CD4-positive, alpha-beta T cell treated with Interleukin-17A for 1 hour (primary cell): ENCODE data around the gene RACGAP1.

Experiments used
- DNase-seq: peaks from one replicate; pipeline ENCODE4 v3.0.0-alpha.2; 2020

RACGAP1 gene, protein sequence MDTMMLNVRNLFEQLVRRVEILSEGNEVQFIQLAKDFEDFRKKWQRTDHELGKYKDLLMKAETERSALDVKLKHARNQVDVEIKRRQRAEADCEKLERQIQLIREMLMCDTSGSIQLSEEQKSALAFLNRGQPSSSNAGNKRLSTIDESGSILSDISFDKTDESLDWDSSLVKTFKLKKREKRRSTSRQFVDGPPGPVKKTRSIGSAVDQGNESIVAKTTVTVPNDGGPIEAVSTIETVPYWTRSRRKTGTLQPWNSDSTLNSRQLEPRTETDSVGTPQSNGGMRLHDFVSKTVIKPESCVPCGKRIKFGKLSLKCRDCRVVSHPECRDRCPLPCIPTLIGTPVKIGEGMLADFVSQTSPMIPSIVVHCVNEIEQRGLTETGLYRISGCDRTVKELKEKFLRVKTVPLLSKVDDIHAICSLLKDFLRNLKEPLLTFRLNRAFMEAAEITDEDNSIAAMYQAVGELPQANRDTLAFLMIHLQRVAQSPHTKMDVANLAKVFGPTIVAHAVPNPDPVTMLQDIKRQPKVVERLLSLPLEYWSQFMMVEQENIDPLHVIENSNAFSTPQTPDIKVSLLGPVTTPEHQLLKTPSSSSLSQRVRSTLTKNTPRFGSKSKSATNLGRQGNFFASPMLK

GRCh38 chr12:50025187-50026059 is at the start of gene RACGAP1:
RACGAP1 (minus strand) TSS chr12:50025494; CDS start chr12:50016715, 8,779 bp downstream.
- peak; percentile 99 for DNase-seq

GRCh38 chr12:50073712-50074111 is 48.4 kb upstream of the RACGAP1 start:
- DNase-seq = no peak

DNA sequence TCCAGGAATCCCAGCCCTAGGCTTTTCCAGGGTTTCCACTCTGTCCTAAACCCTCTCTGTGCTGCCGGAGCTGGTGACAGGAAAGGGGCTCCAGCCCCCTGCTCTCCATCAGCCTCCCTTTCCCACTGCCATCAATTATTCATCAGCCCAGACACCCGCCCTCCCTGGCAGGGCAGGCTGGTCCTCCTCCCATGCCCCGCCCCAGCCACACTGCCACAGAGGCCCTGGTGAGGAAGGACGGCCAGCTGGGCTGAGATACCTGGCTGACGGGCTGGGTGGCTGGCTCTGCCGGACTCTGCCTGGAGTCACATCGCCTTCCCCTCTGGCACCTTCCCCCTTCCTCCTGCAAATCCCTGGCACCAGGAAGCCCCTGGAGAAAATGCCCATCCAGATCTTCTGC is 47.9 kb upstream of the RACGAP1 start:
- no peak for DNase-seq

- DNase-seq = no peak
These were observed 47.1 kb upstream of the RACGAP1 start for GRCh38 chr12:50072198-50072907.

GRCh38 chr12:50070314-50071060 is 45.2 kb upstream of the RACGAP1 start:
- DNase-seq = peak; percentile 66

- DNase-seq = no peak
These were observed 44.2 kb upstream of the RACGAP1 start for GRCh38 chr12:50069539-50069938.

DNA sequence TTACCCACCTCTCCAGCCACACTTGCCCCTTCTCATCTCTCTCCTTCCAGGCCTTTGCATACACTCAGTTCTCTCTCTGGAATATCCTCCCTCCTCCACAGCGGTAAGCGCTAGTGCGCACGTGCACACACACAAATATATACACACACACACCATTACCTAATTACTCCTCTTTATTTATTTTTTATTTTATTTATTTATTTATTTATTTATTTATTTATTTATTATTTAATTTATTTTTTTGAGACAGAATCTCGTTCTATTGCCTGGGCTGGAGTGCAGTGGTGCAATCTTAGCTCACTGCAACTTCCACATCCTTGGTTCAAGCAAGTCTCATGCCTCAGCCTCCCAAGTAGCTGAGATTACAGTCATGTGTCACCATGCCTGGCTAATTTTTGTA is 43.8 kb upstream of the RACGAP1 start:
- no peak for DNase-seq

- no peak for DNase-seq
These were observed 41.1 kb upstream of the RACGAP1 start for GRCh38 chr12:50066402-50066801.

GRCh38 chr12:50065726-50066310 is 40.5 kb upstream of the RACGAP1 start:
- no peak for DNase-seq

- no peak for DNase-seq
These were observed 37.6 kb upstream of the RACGAP1 start for GRCh38 chr12:50062728-50063460.

GRCh38 chr12:50061946-50062686 is 36.8 kb upstream of the RACGAP1 start:
- DNase-seq = no peak

- DNase-seq = no peak
These were observed 35.9 kb upstream of the RACGAP1 start for GRCh38 chr12:50061171-50061570.

DNA sequence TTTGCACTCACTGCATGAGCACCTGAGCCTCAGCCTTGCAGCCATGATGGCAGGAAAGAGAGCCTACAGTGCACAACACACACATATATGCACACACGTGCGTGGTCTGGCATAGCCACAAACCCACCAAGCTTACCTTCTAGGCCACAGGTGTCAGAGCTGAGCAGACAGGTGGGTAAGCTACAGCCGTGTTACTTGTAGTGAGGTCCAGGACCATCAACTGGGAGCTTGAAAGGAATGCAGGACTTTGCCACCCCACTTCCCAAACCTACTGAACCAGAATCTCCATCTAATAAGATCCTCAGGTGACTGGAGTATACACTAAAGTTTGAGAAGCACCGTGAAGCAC is 34.8 kb upstream of the RACGAP1 start:
- no peak for DNase-seq

DNA sequence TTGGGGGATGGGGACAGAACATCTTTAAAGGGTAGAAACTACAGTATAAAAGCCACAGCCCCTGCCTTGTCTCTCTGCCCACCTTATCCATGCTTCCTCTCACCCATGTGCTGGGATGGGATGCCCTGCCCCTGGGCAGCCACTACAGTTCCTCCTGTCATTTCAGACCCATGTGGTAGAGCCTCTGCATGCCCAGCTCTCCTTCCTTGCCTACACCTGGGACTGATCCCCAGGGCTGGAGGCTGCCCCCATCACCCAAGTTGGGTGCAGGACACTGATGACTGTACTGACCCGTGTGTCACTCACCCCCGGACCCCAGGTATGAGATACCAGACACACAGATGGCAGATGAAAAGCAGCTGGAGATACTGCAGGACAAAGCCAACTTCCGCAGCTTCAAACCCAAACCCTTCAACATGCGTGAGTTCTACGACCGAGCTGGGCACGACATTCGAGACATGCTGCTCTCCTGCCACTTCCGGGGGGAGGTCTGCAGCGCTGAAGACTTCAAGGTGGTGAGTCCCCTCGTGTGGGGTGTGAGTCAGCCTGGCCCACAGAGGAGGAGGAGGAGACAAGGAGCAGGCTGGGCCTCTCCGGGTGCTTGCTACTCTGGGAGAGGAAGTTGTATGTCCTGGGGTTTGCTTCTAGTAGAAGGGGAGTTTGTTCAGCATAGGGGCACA is 34.3 kb upstream of the RACGAP1 start:
- no peak for DNase-seq

DNA sequence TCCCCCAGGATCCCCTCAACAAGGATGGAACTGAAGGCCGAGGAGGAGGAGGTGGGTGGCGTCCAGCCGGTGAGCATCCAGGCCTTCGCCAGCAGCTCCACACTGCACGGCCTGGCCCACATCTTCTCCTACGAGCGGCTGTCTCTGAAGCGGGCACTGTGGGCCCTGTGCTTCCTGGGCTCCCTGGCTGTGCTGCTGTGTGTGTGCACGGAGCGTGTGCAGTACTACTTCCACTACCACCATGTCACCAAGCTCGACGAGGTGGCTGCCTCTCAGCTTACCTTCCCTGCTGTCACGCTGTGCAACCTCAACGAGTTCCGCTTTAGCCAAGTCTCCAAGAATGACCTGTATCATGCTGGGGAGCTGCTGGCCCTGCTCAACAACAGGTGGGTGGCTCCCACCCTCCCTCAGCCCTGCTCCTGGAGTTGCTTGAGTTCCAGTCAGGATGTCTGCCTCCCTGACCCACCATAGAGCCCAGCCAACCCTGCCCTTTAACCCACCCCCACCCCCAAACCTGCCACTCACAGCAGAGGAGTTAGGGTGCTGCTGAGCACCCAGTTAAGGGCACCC is 33.5 kb upstream of the RACGAP1 start:
- no peak for DNase-seq

DNA sequence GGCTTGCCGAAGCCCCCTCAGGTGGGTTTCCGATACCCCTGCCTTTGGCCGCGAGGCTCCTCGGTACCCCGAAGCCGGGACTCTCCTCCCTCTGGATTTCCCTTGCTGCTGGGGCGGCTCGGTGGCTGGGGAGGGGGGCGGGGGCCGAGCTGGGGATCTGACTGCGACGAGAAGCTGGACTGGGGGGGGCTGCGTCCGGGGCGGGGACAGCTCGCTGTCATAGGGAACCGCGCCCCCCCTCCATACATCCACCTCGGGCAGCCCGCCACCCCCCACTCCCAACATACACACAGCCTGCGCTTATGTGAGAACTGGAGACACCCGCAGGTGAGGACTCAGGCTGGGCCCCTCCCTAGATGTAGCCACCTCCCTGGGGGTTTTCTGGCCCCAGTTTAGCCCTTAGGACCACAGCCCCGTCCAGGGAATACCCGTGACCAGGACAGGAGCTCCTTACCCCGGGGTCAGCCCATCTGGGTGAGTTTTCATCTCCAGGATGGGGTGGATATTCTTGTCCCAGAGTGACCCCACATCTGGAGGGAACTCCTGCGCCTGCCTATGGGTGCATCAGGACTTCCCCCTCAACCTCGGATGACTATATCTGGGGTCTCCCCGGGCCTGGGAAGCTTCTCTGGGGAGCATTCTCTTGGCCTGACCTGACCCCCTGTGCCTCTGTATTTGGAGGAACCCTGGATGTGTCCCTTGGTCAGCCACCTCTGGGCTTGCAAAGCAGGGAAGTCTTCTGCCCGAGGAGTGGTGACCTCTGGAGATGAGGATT is 32.8 kb upstream of the RACGAP1 start:
- DNase-seq = no peak

- DNase-seq = peak; percentile 41
These were observed 31.9 kb upstream of the RACGAP1 start, which contains the start of gene ASIC1 for GRCh38 chr12:50057000-50057841. ASIC1 (plus strand) TSS chr12:50057596; CDS start chr12:50058767, 1,171 bp downstream.

DNA sequence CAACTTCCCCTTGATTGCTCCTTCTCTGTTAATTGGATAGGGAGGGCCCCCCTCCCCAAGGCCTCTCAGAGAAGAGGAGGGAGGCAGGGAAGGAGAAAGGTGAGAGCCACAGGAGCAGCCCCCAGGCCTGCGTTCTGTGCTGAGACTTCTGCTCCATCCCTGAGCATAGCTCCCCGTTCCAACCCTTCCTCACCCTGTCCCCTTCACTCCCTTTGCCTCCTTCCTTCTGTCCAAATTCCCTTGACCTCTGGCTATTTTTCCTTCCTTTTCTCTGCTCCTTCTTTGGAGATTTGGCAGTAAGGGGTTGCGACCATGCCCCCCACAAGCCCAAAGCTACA is 31.3 kb upstream of the RACGAP1 start:
- no peak for DNase-seq
